Astrocyte of the spinal cord (primary cell): Measurements from ENCODE around the gene CNTN5.

Source experiments
- DNase-seq: peaks from one replicate; pipeline ENCODE4 v3.0.0; 2011; ENCODE audit warnings: low read depth, low spot score
- H3K4me3 ChIP-seq: 2 replicates; pipeline ENCODE4 v1.5.1; 2011; ENCODE audit warnings: low read depth, mild to moderate bottlenecking, low read length, moderate library complexity
- CTCF ChIP-seq: IDR thresholded peaks from 2 replicates; pipeline ENCODE4 v1.5.1; 2012; ENCODE audit warnings: low read depth, mild to moderate bottlenecking, low read length, inconsistent platforms
- in situ Hi-C: cut with HindIII; loops from 2 replicates; pipeline ENCODE4 v1.10.0; 2017; ENCODE audit warnings: low sequenced_read_pairs

The CNTN5 gene

GRCh38 chr11:99567334-99567956, 546.7 kb downstream of the CNTN5 start:
- DNase-seq: no peak
- TF ChIP-seq CTCF: no peak
- in situ Hi-C loops: no loop called here
- H3K4me3 ChIP-seq: no peak overlapping the region

- in situ Hi-C loops: no loop called here
- no peak for TF ChIP-seq CTCF
- DNase-seq: no peak
- H3K4me3 ChIP-seq: no peak overlapping the region
These were observed 548.1 kb downstream of the CNTN5 start for GRCh38 chr11:99568808-99569207.

GRCh38 chr11:99571094-99571493, 550.3 kb downstream of the CNTN5 start:
- in situ Hi-C loops: no loop called here
- TF ChIP-seq CTCF: no peak

GRCh38 chr11:99584830-99585229, 564.1 kb downstream of the CNTN5 start:
- in situ Hi-C loops: no loop called here
- DNase-seq: no peak
- H3K4me3 ChIP-seq: no peak overlapping the region
- TF ChIP-seq CTCF: no peak

More at GRCh38 chr11:99571094-99571493, 550.3 kb downstream of the CNTN5 start:
- no peak for DNase-seq
- no peak overlapping the region for H3K4me3 ChIP-seq

- H3K4me3 ChIP-seq: no peak overlapping the region
- DNase-seq: no peak
- no peak for TF ChIP-seq CTCF
- in situ Hi-C loops: no loop called here
These were observed 564.9 kb downstream of the CNTN5 start for GRCh38 chr11:99585606-99586005.

- no peak for DNase-seq
- in situ Hi-C loops: no loop called here
- H3K4me3 ChIP-seq: no peak overlapping the region
- no peak for TF ChIP-seq CTCF
These were observed 569.0 kb downstream of the CNTN5 start for GRCh38 chr11:99589771-99590170.
